ENCODE measurements around the gene FBXO44. TPM values are rescaled to one million over a fixed set of nuclear protein-coding genes. Genes with fewer than 3 reads are reported as not detected.

FBXO44 gene
- total and polyA plus RNA-seq, 10 of the 15 experiments (the other 5 are each of a cell fraction or from before 2014, with no cell fraction given), result 0.77 to 22.4 (median 8.2) TPM

DNA sequence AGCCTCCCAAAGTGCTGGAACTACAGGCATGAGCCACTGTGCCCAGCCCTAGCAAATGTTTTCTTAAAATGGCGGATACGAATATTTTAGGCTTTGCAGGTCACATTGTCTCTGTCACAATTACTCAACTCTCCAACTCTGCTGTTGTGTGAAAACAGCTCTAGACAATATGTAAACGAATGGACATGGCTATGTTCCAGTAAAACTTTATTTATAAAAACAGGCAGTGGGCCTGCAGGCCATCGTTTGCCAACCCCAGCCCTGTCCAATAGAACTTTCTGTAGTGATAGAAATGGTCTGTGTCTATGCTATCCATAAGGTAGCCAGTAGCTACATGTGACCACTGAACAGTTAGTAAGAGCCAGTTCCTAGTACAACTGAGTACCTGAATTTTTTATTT is 5.1 kb downstream of the FBXO44 start:
- TF ChIP-seq ETV6 (conservative IDR thresholded peaks at IDR 0.05 in 1 of 2, IDR thresholded peaks at IDR 0.05 in 1 of 2; ENCODE audit: borderline replicate concordance in 1 of 2, low read depth in 1 of 2), result no peak
- TF ChIP-seq CHD4 (IDR thresholded peaks at IDR 0.05), result no peak
- no peak for TF ChIP-seq TBL1XR1 (IDR thresholded peaks at IDR 0.05; ENCODE audit: low read depth, low read length)
- TF ChIP-seq IRF4 (IDR thresholded peaks at IDR 0.05; ENCODE audit: low read depth, low read length), result no peak
- TF ChIP-seq, protein P1, sequence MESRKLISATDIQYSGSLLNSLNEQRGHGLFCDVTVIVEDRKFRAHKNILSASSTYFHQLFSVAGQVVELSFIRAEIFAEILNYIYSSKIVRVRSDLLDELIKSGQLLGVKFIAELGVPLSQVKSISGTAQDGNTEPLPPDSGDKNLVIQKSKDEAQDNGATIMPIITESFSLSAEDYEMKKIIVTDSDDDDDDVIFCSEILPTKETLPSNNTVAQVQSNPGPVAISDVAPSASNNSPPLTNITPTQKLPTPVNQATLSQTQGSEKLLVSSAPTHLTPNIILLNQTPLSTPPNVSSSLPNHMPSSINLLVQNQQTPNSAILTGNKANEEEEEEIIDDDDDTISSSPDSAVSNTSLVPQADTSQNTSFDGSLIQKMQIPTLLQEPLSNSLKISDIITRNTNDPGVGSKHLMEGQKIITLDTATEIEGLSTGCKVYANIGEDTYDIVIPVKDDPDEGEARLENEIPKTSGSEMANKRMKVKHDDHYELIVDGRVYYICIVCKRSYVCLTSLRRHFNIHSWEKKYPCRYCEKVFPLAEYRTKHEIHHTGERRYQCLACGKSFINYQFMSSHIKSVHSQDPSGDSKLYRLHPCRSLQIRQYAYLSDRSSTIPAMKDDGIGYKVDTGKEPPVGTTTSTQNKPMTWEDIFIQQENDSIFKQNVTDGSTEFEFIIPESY (IDR thresholded peaks at IDR 0.05), result no peak
- TF ChIP-seq BCL11A (IDR thresholded peaks at IDR 0.05; ENCODE audit: low read depth, low read length), result no peak
- no peak for TF ChIP-seq RB1 (IDR thresholded peaks at IDR 0.05; ENCODE audit: borderline replicate concordance)
- no peak for TF ChIP-seq RAD21 (IDR thresholded peaks at IDR 0.05; ENCODE audit: insufficient read depth, low read depth, low read length)
- TF ChIP-seq SIN3A (IDR thresholded peaks at IDR 0.05; ENCODE audit: low read depth, low read length), result no peak
- TF ChIP-seq RCOR1 (conservative IDR thresholded peaks at IDR 0.05; ENCODE audit: low read depth, low read length), result no peak
- no peak for TF ChIP-seq HDAC6 (IDR thresholded peaks at IDR 0.05; ENCODE audit: unreplicated experiment)
- TF ChIP-seq, protein P2, sequence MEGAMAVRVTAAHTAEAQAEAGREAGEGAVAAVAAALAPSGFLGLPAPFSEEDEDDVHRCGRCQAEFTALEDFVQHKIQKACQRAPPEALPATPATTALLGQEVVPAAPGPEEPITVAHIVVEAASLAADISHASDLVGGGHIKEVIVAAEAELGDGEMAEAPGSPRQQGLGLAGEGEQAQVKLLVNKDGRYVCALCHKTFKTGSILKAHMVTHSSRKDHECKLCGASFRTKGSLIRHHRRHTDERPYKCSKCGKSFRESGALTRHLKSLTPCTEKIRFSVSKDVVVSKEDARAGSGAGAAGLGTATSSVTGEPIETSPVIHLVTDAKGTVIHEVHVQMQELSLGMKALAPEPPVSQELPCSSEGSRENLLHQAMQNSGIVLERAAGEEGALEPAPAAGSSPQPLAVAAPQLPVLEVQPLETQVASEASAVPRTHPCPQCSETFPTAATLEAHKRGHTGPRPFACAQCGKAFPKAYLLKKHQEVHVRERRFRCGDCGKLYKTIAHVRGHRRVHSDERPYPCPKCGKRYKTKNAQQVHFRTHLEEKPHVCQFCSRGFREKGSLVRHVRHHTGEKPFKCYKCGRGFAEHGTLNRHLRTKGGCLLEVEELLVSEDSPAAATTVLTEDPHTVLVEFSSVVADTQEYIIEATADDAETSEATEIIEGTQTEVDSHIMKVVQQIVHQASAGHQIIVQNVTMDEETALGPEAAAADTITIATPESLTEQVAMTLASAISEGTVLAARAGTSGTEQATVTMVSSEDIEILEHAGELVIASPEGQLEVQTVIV (IDR thresholded peaks at IDR 0.05; ENCODE audit: borderline replicate concordance, partially characterized antibody), result no peak
- TF ChIP-seq TARDBP (IDR thresholded peaks at IDR 0.05; ENCODE audit: borderline replicate concordance), result no peak
- TF ChIP-seq NR2F1 (conservative IDR thresholded peaks at IDR 0.05), result no peak
- no peak for TF ChIP-seq MTA2 (IDR thresholded peaks at IDR 0.05; ENCODE audit: low read depth)
- TF ChIP-seq SRF (IDR thresholded peaks at IDR 0.05; ENCODE audit: low read depth in 2 of 2, low read length in 2 of 2), result no peak
- no peak for TF ChIP-seq CEBPB (IDR thresholded peaks at IDR 0.05; ENCODE audit: borderline replicate concordance in 1 of 2, low read depth in 2 of 2, low read length in 2 of 2)
- Histone ChIP-seq H3K36me3 (ENCODE audit: control insufficient read depth in 2 of 2, insufficient read depth in 2 of 2, low read length in 1 of 2) (peaks cover 0 to 5% of the 10 kb centered on the region in 2 experiments; a peak in 1 of 4 replicates), H3K79me2 (ENCODE audit: control insufficient read depth, insufficient read depth, low read length) (peaks cover under 1% of the 10 kb centered on the region; the same call in 1 of the 2 replicates), H3K4me3 (no peak overlapping the region), H3K27me3 (replicated peaks in 1 of 2; ENCODE audit: control insufficient read depth in 2 of 2, insufficient read depth in 2 of 2, low read length in 1 of 2) (no peaks in the 10 kb centered on the region), H3K4me2 (ENCODE audit: control insufficient read depth, insufficient read depth) (no peak overlapping the region), H4K20me1 (ENCODE audit: control insufficient read depth, insufficient read depth) (no peaks in the 10 kb centered on the region), H2AFZ (ENCODE audit: control insufficient read depth, low read depth, low read length) (no peak overlapping the region), H3K9ac (ENCODE audit: control insufficient read depth, insufficient read depth, low read length) (no peak overlapping the region), H3K9me3 (replicated peaks; ENCODE audit: control insufficient read depth, insufficient read depth, low read length) (no peaks in the 10 kb centered on the region), H3K27ac (ENCODE audit: control insufficient read depth, insufficient read depth) (no peak overlapping the region), H3K4me1 (ENCODE audit: control insufficient read depth, insufficient read depth, low read length) (peaks cover 5% of the 10 kb centered on the region)
- no peak for DNase-seq (ENCODE audit: low read depth, low spot score)
- SMC1A ChIA-PET (ENCODE audit: uncharacterized antibody, unreplicated experiment), result interaction anchor here (1.0 kb wide), 1 partner anchor 60 kb away, joined by 3 read pairs; no protein-coding TSS in a partner anchor
- BruUV-seq (replicated peaks), result no TSS peak
- POLR2A ChIA-PET, result interaction anchor here (0.6 kb wide), 1 partner anchor 42 kb away, joined by 3 read pairs; no protein-coding TSS in a partner anchor
- ATAC-seq, result no peak
- in situ Hi-C loops (cut with MboI), result loop anchor here (5.0 kb wide), 1 partner anchor 58 kb away; no protein-coding TSS in a partner anchor
- intact Hi-C loops (cut with micrococcal nuclease; ENCODE audit: unreplicated experiment), result no loop called here
- RAD21 ChIA-PET (ENCODE audit: unreplicated experiment), result interaction anchor here (1.0 kb wide), 1 partner anchor 60 kb away, joined by 3 read pairs; no protein-coding TSS in a partner anchor
- no peak for FAIRE-seq
- 85% methylated on average over 4 of the region's 4 CpGs for WGBS (ENCODE audit: insufficient coverage, insufficient replicate concordance, low lambda C conversion rate, missing lambda C conversion rate)
- CTCF ChIA-PET, result interaction anchor here (1.1 to 2.5 kb wide), 3 partner anchors 14 to 50 kb away, joined by 3 to 7 read pairs (median 4); no protein-coding TSS in a partner anchor

All from GM12878 (cell line).